ENCODE results near the gene ITGA2.

The ITGA2 gene

DNA sequence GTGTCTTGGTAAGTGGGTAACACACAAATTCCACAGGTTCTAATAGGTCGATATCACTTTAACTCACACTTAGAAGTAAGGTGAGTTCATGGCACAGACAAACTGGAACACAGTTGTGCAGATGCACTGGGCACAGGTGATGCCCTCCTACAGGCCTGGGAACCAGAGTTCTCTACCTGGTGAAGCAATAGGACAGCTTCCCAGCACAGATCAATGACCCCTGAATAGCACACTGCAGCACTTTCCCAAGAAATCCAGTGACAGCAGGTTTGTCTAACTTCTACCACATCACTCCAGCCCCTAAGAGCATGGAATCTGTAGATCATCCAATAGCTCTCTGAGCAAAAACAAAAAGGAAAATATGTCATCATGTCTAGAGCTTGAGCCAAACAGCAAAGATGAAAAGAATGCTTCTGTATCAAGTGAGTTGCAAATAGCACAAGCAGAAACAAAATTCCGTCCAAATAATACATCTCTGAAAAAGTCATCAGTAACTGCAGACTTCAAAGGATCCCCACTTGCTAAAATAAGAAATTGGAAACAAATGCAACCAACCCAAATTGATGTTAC lies 86.9 kb downstream of the ITGA2 start:
- Mint-ChIP-seq H3K27me3 (peaks cover 46% of the 10 kb centered on the region), H3K36me3 (ENCODE audit: low read depth) (no peaks in the 10 kb centered on the region), H3K4me1 (ENCODE audit: low read depth) (peaks cover 11% of the 10 kb centered on the region), H3K27ac (no peak overlapping the region), H3K9me3 (no peaks in the 10 kb centered on the region), H3K4me3 (no peak overlapping the region)

GRCh38 chr5:53080271-53080670 lies 91.1 kb downstream of the ITGA2 start:
- Mint-ChIP-seq H3K27ac (no peak overlapping the region), H3K27me3 (peaks cover 37% of the 10 kb centered on the region), H3K4me1 (ENCODE audit: low read depth) (peaks cover 18% of the 10 kb centered on the region), H3K4me3 (no peak overlapping the region), H3K36me3 (ENCODE audit: low read depth) (no peaks in the 10 kb centered on the region), H3K9me3 (no peaks in the 10 kb centered on the region)

DNA sequence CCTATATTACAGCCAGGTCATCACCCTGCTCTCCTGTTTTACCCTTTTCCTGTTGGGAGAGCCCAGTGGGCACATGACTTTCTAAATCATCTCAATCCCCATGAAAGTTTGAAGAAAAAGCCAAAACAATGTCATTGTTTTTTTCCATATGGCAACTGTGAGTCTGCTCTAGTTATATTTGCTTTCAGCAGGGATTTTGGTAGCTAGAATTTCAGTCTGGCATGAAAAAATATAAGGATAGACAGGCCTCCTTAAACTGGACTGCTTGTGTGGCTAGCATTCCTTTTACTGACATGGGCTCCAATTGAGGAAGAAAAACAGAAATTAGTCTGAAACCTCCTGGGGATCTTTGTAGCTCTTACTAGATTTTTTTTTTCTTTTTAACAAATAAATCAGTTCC lies 94.8 kb downstream of the ITGA2 start:
- peaks cover 24% of the 10 kb centered on the region for H3K4me1 Mint-ChIP-seq (ENCODE audit: low read depth)
- H3K27me3 Mint-ChIP-seq, result peaks cover 18% of the 10 kb centered on the region
- no peak overlapping the region for H3K4me3 Mint-ChIP-seq
- H3K36me3 Mint-ChIP-seq (ENCODE audit: low read depth), result no peaks in the 10 kb centered on the region
- no peak overlapping the region for H3K27ac Mint-ChIP-seq
- H3K9me3 Mint-ChIP-seq, result no peaks in the 10 kb centered on the region

DNA sequence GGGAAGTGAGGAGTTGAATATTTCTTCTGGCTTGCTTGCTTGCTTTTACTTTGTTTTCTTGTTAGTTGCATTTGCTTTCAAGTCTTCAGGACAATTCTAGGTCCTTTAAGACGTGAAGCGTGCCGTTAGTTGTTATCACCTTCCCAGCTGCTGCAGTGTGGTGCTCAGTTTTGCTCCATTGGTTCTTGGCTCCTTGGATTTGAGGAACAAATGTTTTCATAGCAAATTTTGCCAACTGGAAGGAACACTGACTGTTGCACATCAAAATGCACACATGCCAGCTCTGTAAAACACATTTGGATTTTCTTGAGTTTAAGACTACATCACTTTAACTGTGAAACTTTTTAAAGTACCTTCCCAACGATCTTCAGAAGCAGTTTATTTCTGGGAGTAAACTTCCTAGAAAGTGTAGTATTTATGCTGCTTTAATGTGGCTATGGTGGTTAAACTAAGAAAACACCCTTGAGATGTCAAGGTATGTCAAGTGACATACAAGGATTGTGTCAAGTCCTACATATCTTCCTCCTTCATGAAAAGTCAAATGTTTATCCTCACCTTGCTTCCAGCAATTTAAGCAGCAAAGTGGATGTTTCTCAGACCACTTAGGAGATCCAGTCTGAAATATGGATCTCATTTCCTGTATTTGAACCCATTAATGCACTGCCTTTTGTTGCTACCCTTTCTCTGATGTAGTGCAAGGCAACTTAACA lies 95.5 kb downstream of the ITGA2 start:
- peaks cover 17% of the 10 kb centered on the region for H3K27me3 Mint-ChIP-seq
- no peaks in the 10 kb centered on the region for H3K9me3 Mint-ChIP-seq
- peaks cover 32% of the 10 kb centered on the region for H3K4me1 Mint-ChIP-seq (ENCODE audit: low read depth)
- H3K4me3 Mint-ChIP-seq, result no peak overlapping the region
- H3K36me3 Mint-ChIP-seq (ENCODE audit: low read depth), result no peaks in the 10 kb centered on the region
- H3K27ac Mint-ChIP-seq, result no peak overlapping the region

DNA sequence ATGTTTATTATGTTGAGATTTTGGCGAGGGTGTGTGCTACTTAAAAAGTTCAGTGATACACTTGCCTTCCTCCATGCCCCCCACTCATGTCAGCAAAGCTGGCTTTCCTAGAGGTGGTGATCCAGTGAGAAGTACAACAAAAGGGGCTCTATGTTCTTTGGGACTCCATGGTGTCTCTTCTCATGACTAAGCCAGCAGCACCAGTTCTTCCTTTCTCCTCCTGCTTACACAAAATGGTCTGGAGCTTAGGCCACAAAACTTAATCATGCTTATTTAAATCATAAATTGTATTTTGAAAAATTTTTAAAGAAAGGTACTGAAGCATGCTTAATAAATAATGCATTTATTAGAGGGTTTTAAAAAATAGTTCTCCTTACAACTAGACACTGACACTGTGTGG lies 98.0 kb downstream of the ITGA2 start:
- H3K4me3 Mint-ChIP-seq, result no peak overlapping the region
- no peaks in the 10 kb centered on the region for H3K9me3 Mint-ChIP-seq
- peaks cover 45% of the 10 kb centered on the region for H3K4me1 Mint-ChIP-seq (ENCODE audit: low read depth)
- H3K27ac Mint-ChIP-seq, result no peak overlapping the region
- peaks cover 12% of the 10 kb centered on the region for H3K27me3 Mint-ChIP-seq
- H3K36me3 Mint-ChIP-seq (ENCODE audit: low read depth), result no peaks in the 10 kb centered on the region

GRCh38 chr5:53087621-53088121 lies 98.5 kb downstream of the ITGA2 start:
- H3K4me1 Mint-ChIP-seq (ENCODE audit: low read depth), result peaks cover 45% of the 10 kb centered on the region
- no peaks in the 10 kb centered on the region for H3K36me3 Mint-ChIP-seq (ENCODE audit: low read depth)
- H3K9me3 Mint-ChIP-seq, result no peaks in the 10 kb centered on the region
- peaks cover 12% of the 10 kb centered on the region for H3K27me3 Mint-ChIP-seq
- no peak overlapping the region for H3K27ac Mint-ChIP-seq
- no peak overlapping the region for H3K4me3 Mint-ChIP-seq

GRCh38 chr5:53089481-53089991 lies 100.4 kb downstream of the ITGA2 start:
- Mint-ChIP-seq H3K27ac (peak overlapping the region; percentile 73), H3K9me3 (no peaks in the 10 kb centered on the region), H3K27me3 (peaks cover 4% of the 10 kb centered on the region), H3K36me3 (ENCODE audit: low read depth) (no peaks in the 10 kb centered on the region), H3K4me1 (ENCODE audit: low read depth) (peaks cover 40% of the 10 kb centered on the region), H3K4me3 (peak overlapping the region; percentile 49)

DNA sequence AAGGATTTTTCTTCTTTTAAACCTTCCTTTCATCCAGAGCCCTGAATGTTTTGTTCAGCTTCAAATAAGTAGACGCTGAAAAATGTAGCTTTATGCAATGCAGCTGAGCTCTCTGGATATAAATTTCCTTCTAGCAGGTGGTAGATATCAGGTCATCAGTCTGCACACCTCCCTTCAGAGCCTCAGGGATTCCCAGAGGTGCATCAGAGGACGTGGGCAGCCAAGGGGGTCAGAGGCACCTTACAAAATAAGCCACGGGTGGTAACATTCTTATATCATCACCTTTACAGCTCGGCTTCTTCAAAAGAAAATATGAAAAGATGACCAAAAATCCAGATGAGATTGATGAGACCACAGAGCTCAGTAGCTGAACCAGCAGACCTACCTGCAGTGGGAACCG lies 101.1 kb downstream of the ITGA2 start:
- Mint-ChIP-seq H3K9me3 (no peaks in the 10 kb centered on the region), H3K27me3 (no peaks in the 10 kb centered on the region), H3K27ac (peak overlapping the region; percentile 24), H3K4me3 (no peak overlapping the region), H3K4me1 (ENCODE audit: low read depth) (peaks cover 35% of the 10 kb centered on the region), H3K36me3 (ENCODE audit: low read depth) (peaks cover 3% of the 10 kb centered on the region)

GRCh38 chr5:53091289-53091688 lies 102.1 kb downstream of the ITGA2 start:
- Mint-ChIP-seq H3K36me3 (ENCODE audit: low read depth) (peaks cover 3% of the 10 kb centered on the region), H3K4me3 (no peak overlapping the region), H3K27me3 (no peaks in the 10 kb centered on the region), H3K9me3 (no peaks in the 10 kb centered on the region), H3K27ac (no peak overlapping the region), H3K4me1 (ENCODE audit: low read depth) (peaks cover 35% of the 10 kb centered on the region)

- H3K9me3 Mint-ChIP-seq, result no peaks in the 10 kb centered on the region
- no peaks in the 10 kb centered on the region for H3K27me3 Mint-ChIP-seq
- H3K4me1 Mint-ChIP-seq (ENCODE audit: low read depth), result peaks cover 35% of the 10 kb centered on the region
- peaks cover 3% of the 10 kb centered on the region for H3K36me3 Mint-ChIP-seq (ENCODE audit: low read depth)
- no peak overlapping the region for H3K27ac Mint-ChIP-seq
- H3K4me3 Mint-ChIP-seq, result no peak overlapping the region
These were observed 103.1 kb downstream of the ITGA2 start for GRCh38 chr5:53092242-53092641.

DNA sequence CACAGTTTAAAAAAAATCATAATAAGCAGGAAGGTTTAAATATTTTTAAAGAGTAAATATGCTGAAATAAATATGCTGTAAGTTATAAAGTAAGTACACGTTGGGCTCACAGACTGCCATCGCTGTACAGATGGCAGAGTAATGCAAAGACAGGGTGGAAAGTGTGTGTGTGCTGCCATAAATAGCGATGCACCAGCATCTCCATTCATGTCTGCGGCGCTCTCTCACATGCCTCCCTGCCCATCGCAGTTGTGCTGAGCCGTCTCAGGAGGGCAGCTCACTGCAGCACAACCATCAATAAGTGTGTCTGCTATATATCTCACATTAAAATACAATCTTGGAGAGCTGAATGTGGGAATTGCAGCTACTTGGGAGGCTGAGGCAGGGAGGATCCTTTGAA lies 106.1 kb downstream of the ITGA2 start:
- H3K27me3 Mint-ChIP-seq, result no peaks in the 10 kb centered on the region
- H3K9me3 Mint-ChIP-seq, result no peaks in the 10 kb centered on the region
- H3K36me3 Mint-ChIP-seq (ENCODE audit: low read depth), result peaks cover 25% of the 10 kb centered on the region
- peaks cover 16% of the 10 kb centered on the region for H3K4me1 Mint-ChIP-seq (ENCODE audit: low read depth)
- no peak overlapping the region for H3K4me3 Mint-ChIP-seq
- H3K27ac Mint-ChIP-seq, result no peak overlapping the region

GRCh38 chr5:53095931-53096525 lies 106.9 kb downstream of the ITGA2 start:
- H3K9me3 Mint-ChIP-seq, result no peaks in the 10 kb centered on the region
- no peak overlapping the region for H3K27ac Mint-ChIP-seq
- H3K36me3 Mint-ChIP-seq (ENCODE audit: low read depth), result peaks cover 28% of the 10 kb centered on the region
- H3K4me1 Mint-ChIP-seq (ENCODE audit: low read depth), result peaks cover 8% of the 10 kb centered on the region
- H3K27me3 Mint-ChIP-seq, result no peaks in the 10 kb centered on the region
- no peak overlapping the region for H3K4me3 Mint-ChIP-seq

DNA sequence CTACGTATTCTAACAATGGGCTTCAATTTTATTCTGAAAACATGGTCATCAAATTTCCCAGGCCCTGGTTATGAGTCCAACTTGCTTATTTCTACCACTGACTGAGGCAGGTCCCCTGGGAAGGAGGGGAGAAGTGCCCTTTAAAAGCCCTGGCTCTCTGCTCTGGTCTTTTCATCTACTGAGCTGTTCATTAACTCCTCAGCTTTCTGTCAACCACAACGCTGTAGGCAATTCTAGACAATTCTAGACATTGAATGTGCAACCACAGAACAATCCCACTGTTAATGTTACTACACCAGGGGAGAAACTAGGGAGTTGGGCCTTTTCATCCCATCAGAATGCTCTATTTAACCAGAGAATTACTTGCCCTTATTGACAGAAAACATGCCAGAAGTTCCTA lies 110.4 kb downstream of the ITGA2 start:
- Mint-ChIP-seq H3K4me3 (no peak overlapping the region), H3K27me3 (no peaks in the 10 kb centered on the region), H3K27ac (no peak overlapping the region), H3K9me3 (no peaks in the 10 kb centered on the region), H3K36me3 (ENCODE audit: low read depth) (peaks cover 53% of the 10 kb centered on the region), H3K4me1 (ENCODE audit: low read depth) (no peaks in the 10 kb centered on the region)

GRCh38 chr5:53100606-53101005 lies 111.5 kb downstream of the ITGA2 start:
- no peaks in the 10 kb centered on the region for H3K9me3 Mint-ChIP-seq
- H3K4me1 Mint-ChIP-seq (ENCODE audit: low read depth), result peaks cover 10% of the 10 kb centered on the region
- no peak overlapping the region for H3K27ac Mint-ChIP-seq
- H3K27me3 Mint-ChIP-seq, result no peaks in the 10 kb centered on the region
- H3K4me3 Mint-ChIP-seq, result no peak overlapping the region
- H3K36me3 Mint-ChIP-seq (ENCODE audit: low read depth), result peaks cover 61% of the 10 kb centered on the region

DNA sequence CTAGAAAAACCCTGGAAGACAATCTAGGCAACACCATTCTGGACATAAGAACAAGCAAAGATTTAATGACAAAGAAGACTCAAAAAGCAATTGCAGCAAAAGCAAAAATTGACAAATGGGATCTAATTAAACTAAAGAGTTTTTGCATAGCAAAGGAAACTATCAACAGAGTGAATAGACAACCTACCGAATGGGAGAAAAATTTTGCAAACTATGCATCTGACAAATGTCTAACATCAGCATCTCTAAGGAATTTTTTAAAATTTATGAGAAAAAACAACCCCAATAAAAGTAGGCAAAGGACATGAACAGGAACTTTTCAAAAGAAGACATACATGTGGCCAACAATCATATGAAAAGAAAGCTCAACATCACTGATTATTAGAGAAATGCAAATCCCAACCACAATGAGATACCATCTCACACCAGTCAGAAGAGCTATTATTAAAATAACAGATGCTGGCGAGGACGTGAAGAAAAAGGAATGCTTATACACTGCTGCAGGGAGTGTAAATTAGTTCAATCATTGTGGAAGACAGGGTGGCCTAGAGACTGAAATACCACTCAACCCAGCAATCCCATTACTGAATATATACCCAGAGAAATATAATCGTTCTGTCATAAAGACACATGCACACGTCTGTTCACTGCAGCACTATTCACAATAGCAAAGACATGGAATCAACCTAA lies 116.6 kb downstream of the ITGA2 start:
- peaks cover 53% of the 10 kb centered on the region for H3K4me1 Mint-ChIP-seq (ENCODE audit: low read depth)
- H3K27ac Mint-ChIP-seq, result no peak overlapping the region
- H3K27me3 Mint-ChIP-seq, result no peaks in the 10 kb centered on the region
- no peaks in the 10 kb centered on the region for H3K9me3 Mint-ChIP-seq
- no peak overlapping the region for H3K4me3 Mint-ChIP-seq
- H3K36me3 Mint-ChIP-seq (ENCODE audit: low read depth), result peaks cover 53% of the 10 kb centered on the region
